Erythroblast (primary cell): ENCODE results near the gene ZFP36L1.

Experiments used
- GATA1 ChIP-seq: IDR thresholded peaks from 2 replicates; pipeline ENCODE4 v1.6.1; 2011; ENCODE audit warnings: low read depth, mild to moderate bottlenecking, control low read depth, low read length, moderate library complexity
- POLR2A ChIP-seq: IDR thresholded peaks from 2 replicates; pipeline ENCODE4 v1.6.1; 2011; ENCODE audit warnings: mild to moderate bottlenecking, low read length

- TF ChIP-seq POLR2A: peak; percentile 83
- TF ChIP-seq GATA1: no peak
Observed at GRCh38 chr14:68781161-68782021, 11.5 kb downstream of the ZFP36L1 start.
